ENCODE results near the gene CLEC4G.

CLEC4G gene

GRCh38 chr19:7679771-7680605 is 51.9 kb downstream of the CLEC4G start:
- DNase-seq, result no peak
- 65% methylated on average over 17 of the region's 22 CpGs for WGBS (ENCODE audit: insufficient coverage)
- ChIA-PET POLR2A (interaction anchor here (1.1 to 1.7 kb wide), 3 partner anchors 10 to 115 kb away, joined by 3 to 4 read pairs (median 3); no protein-coding TSS in a partner anchor), CTCF (interaction anchor here (0.8 to 3.3 kb wide), 21 partner anchors 9 to 262 kb away, joined by 3 to 49 read pairs (median 4); partner anchors contain the start of genes FCER2 and PCP2)
- H3K27ac ChIP-seq (ENCODE audit: insufficient read depth in 1 of 2, low read depth in 1 of 2, low read length in 2 of 2, poor library complexity in 1 of 2, severe bottlenecking in 2 of 2), result no peak overlapping the region
- H3K27me3 ChIP-seq (replicated peaks in 2 of 5; ENCODE audit: control insufficient read depth in 4 of 5, insufficient read depth in 5 of 5, low read length in 4 of 5), result no peaks in the 10 kb centered on the region
- no peaks in the 10 kb centered on the region for H3K9me3 ChIP-seq (ENCODE audit: control extremely low read depth in 1 of 5, control insufficient read depth in 4 of 5, insufficient read depth in 2 of 5, low read depth in 1 of 5, low read length in 4 of 5)
- peaks cover 0 to 19% (median 9%) of the 10 kb centered on the region in 4 experiments for H3K36me3 ChIP-seq (ENCODE audit: control insufficient read depth in 4 of 4, insufficient read depth in 4 of 4, low read length in 3 of 4)
- H3K4me1 ChIP-seq (ENCODE audit: control extremely low read depth in 1 of 4, control insufficient read depth in 4 of 4, insufficient read depth in 4 of 4, low read length in 3 of 4), result peaks cover 0 to 56% (median 51%) of the 10 kb centered on the region in 4 experiments
- peak overlapping the region in 6 of 7 experiments; percentile 44 to 98 (median 90) for H3K4me3 ChIP-seq (ENCODE audit: control insufficient read depth in 1 of 7, extremely low read depth in 1 of 7, insufficient read depth in 4 of 7, low read depth in 2 of 7, low read length in 6 of 7)

GRCh38 chr19:7678971-7679751 is 52.7 kb downstream of the CLEC4G start:
- Histone ChIP-seq H3K4me3 (ENCODE audit: control insufficient read depth in 1 of 7, extremely low read depth in 1 of 7, insufficient read depth in 4 of 7, low read depth in 2 of 7, low read length in 6 of 7) (peak overlapping the region in 1 of 7 experiments; percentile 28), H3K36me3 (ENCODE audit: control insufficient read depth in 4 of 4, insufficient read depth in 4 of 4, low read length in 3 of 4) (peaks cover 0 to 16% (median 9%) of the 10 kb centered on the region in 4 experiments), H3K27me3 (replicated peaks in 2 of 5; ENCODE audit: control insufficient read depth in 4 of 5, insufficient read depth in 5 of 5, low read length in 4 of 5) (no peaks in the 10 kb centered on the region), H3K27ac (ENCODE audit: insufficient read depth in 1 of 2, low read depth in 1 of 2, low read length in 2 of 2, poor library complexity in 1 of 2, severe bottlenecking in 2 of 2) (no peak overlapping the region), H3K9me3 (ENCODE audit: control extremely low read depth in 1 of 5, control insufficient read depth in 4 of 5, insufficient read depth in 2 of 5, low read depth in 1 of 5, low read length in 4 of 5) (no peaks in the 10 kb centered on the region), H3K4me1 (ENCODE audit: control extremely low read depth in 1 of 4, control insufficient read depth in 4 of 4, insufficient read depth in 4 of 4, low read length in 3 of 4) (peaks cover 0 to 58% (median 51%) of the 10 kb centered on the region in 4 experiments)
- peak; percentile 78 to 88 (median 79) for DNase-seq
- 49% methylated on average over 26 of the region's 30 CpGs for WGBS (ENCODE audit: insufficient coverage)
- POLR2A ChIA-PET, result no interaction called here
- CTCF ChIA-PET, result interaction anchor here (1.3 to 2.3 kb wide), 3 partner anchors 19 to 121 kb away, joined by 3 to 18 read pairs (median 5); no protein-coding TSS in a partner anchor
